ENCODE results near the gene RAVER2.

DNA sequence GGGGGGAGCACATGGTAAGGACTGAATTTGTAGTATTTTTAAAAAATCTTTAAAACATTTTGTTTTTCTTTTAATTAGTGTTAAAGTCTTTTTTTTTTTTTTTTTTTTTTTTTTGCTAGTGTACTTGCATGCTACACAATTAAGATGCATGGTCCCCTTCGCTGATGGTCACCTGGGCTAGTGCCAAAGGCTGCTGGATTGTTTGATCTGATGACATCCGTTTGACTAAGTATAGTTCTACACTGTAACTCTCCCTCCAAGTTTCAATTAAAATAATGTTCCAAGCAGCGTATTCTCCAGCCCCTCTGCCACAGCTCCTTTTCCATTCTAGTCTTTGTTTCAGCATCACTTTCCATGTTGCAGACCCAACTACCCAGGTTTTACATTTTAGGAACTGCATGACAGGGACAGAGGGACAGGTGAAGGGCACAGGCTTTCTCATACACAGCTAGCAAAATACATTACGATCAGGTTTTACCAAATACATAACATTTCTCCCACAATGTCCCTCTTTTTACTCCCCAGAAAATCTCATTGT is 852 bp upstream of the RAVER2 start:
- TF ChIP-seq, protein P1, sequence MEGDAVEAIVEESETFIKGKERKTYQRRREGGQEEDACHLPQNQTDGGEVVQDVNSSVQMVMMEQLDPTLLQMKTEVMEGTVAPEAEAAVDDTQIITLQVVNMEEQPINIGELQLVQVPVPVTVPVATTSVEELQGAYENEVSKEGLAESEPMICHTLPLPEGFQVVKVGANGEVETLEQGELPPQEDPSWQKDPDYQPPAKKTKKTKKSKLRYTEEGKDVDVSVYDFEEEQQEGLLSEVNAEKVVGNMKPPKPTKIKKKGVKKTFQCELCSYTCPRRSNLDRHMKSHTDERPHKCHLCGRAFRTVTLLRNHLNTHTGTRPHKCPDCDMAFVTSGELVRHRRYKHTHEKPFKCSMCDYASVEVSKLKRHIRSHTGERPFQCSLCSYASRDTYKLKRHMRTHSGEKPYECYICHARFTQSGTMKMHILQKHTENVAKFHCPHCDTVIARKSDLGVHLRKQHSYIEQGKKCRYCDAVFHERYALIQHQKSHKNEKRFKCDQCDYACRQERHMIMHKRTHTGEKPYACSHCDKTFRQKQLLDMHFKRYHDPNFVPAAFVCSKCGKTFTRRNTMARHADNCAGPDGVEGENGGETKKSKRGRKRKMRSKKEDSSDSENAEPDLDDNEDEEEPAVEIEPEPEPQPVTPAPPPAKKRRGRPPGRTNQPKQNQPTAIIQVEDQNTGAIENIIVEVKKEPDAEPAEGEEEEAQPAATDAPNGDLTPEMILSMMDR (IDR thresholded peaks at IDR 0.05) = no peak
- no peak for TF ChIP-seq POLR2A (IDR thresholded peaks at IDR 0.05)

All from testis (tissue), 2 donors.